ENCODE data around the gene SNX27. TPM values are rescaled to one million over a fixed set of nuclear protein-coding genes. Genes with fewer than 3 reads are reported as not detected.

Gene SNX27
- polyA plus RNA-seq, 1 donor (not counting 4 experiments of a cell fraction or from before 2014, with no cell fraction given): 15.7 TPM

GRCh38 chr1:151612501-151613281 lies 841 bp downstream of the SNX27 start:
- Histone ChIP-seq H3K36me3 (ENCODE audit: control insufficient read depth in 2 of 2, extremely low read depth in 1 of 2, insufficient read depth in 2 of 2, low read length in 2 of 2) (no peaks in the 10 kb centered on the region), H3K4me3 (ENCODE audit: control insufficient read depth in 2 of 3, extremely low read depth in 1 of 3, insufficient read depth in 2 of 3, low read depth in 1 of 3, low read length in 3 of 3) (peak overlapping the region; percentile 79 to 91 (median 85)), H3K4me2 (ENCODE audit: control insufficient read depth, extremely low read depth, insufficient read depth, low read depth, low read length) (peak overlapping the region; percentile 84), H3K27me3 (ENCODE audit: control insufficient read depth, extremely low read depth, insufficient read depth, low read length) (no peaks in the 10 kb centered on the region), H3K9me3 (ENCODE audit: control insufficient read depth, low read depth, low read length) (no peaks in the 10 kb centered on the region), H3K9ac (ENCODE audit: control insufficient read depth, extremely low read depth, insufficient read depth, low read length) (peak overlapping the region; percentile 81), H3K27ac (ENCODE audit: control insufficient read depth, insufficient read depth, low read length) (peak overlapping the region; percentile 4), H3K79me2 (ENCODE audit: control insufficient read depth, insufficient read depth, low read length) (peaks cover 21% of the 10 kb centered on the region), H2AFZ (ENCODE audit: control insufficient read depth, low read length) (peak overlapping the region; percentile 71), H3K4me1 (ENCODE audit: control insufficient read depth, extremely low read depth, insufficient read depth, low read length) (peaks cover 36% of the 10 kb centered on the region), H3K9me1 (ENCODE audit: control insufficient read depth, extremely low read depth, insufficient read depth, low read length) (no peaks in the 10 kb centered on the region), H4K20me1 (ENCODE audit: control insufficient read depth, extremely low read depth, insufficient read depth, low read length) (no peaks in the 10 kb centered on the region)
- dilution Hi-C loops (cut with MboI; ENCODE audit: extremely low pct_ligation_motif_present, low sequenced_read_pairs): no loop called here
- DNase-seq (ENCODE audit: low read depth, low spot score) (no peak), FAIRE-seq (no peak)
- TF ChIP-seq CTCF (optimal IDR thresholded peaks at IDR 0.05 in 1 of 3, IDR thresholded peaks at IDR 0.05 in 1 of 3, conservative IDR thresholded peaks at IDR 0.05 in 1 of 3; ENCODE audit: extremely low read depth in 1 of 3, insufficient read depth in 2 of 3, low read length in 3 of 3) (no peak), EZH2 (IDR thresholded peaks at IDR 0.05; ENCODE audit: low read length) (no peak)

GRCh38 chr1:151613282-151613780 lies 1.5 kb downstream of the SNX27 start:
- H2AFZ ChIP-seq (ENCODE audit: control insufficient read depth, low read length): no peak overlapping the region
- peaks cover 32% of the 10 kb centered on the region for H3K4me1 ChIP-seq (ENCODE audit: control insufficient read depth, extremely low read depth, insufficient read depth, low read length)
- H3K79me2 ChIP-seq (ENCODE audit: control insufficient read depth, insufficient read depth, low read length): peaks cover 26% of the 10 kb centered on the region
- no peaks in the 10 kb centered on the region for H3K36me3 ChIP-seq (ENCODE audit: control insufficient read depth in 2 of 2, extremely low read depth in 1 of 2, insufficient read depth in 2 of 2, low read length in 2 of 2)
- no peak for DNase-seq (ENCODE audit: low read depth, low spot score)
- H4K20me1 ChIP-seq (ENCODE audit: control insufficient read depth, extremely low read depth, insufficient read depth, low read length): no peaks in the 10 kb centered on the region
- TF ChIP-seq EZH2 (IDR thresholded peaks at IDR 0.05; ENCODE audit: low read length): no peak
- TF ChIP-seq CTCF (optimal IDR thresholded peaks at IDR 0.05 in 1 of 3, IDR thresholded peaks at IDR 0.05 in 1 of 3, conservative IDR thresholded peaks at IDR 0.05 in 1 of 3; ENCODE audit: extremely low read depth in 1 of 3, insufficient read depth in 2 of 3, low read length in 3 of 3): no peak
- H3K27me3 ChIP-seq (ENCODE audit: control insufficient read depth, extremely low read depth, insufficient read depth, low read length): no peaks in the 10 kb centered on the region
- no peaks in the 10 kb centered on the region for H3K9me1 ChIP-seq (ENCODE audit: control insufficient read depth, extremely low read depth, insufficient read depth, low read length)
- H3K4me3 ChIP-seq (ENCODE audit: control insufficient read depth in 2 of 3, extremely low read depth in 1 of 3, insufficient read depth in 2 of 3, low read depth in 1 of 3, low read length in 3 of 3): peak overlapping the region; percentile 79 to 91 (median 85)
- H3K27ac ChIP-seq (ENCODE audit: control insufficient read depth, insufficient read depth, low read length): no peak overlapping the region
- H3K9me3 ChIP-seq (ENCODE audit: control insufficient read depth, low read depth, low read length): no peaks in the 10 kb centered on the region
- dilution Hi-C loops (cut with MboI; ENCODE audit: extremely low pct_ligation_motif_present, low sequenced_read_pairs): no loop called here
- peak overlapping the region; percentile 84 for H3K4me2 ChIP-seq (ENCODE audit: control insufficient read depth, extremely low read depth, insufficient read depth, low read depth, low read length)
- peak overlapping the region; percentile 81 for H3K9ac ChIP-seq (ENCODE audit: control insufficient read depth, extremely low read depth, insufficient read depth, low read length)
- no peak for FAIRE-seq

Measured in keratinocyte (primary cell).